Measurements from ENCODE around the gene RGS2. TPM values are rescaled to one million over a fixed set of nuclear protein-coding genes. Genes with fewer than 3 reads are reported as not detected.

Gene RGS2, protein sequence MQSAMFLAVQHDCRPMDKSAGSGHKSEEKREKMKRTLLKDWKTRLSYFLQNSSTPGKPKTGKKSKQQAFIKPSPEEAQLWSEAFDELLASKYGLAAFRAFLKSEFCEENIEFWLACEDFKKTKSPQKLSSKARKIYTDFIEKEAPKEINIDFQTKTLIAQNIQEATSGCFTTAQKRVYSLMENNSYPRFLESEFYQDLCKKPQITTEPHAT
- 10 to 100 TPM; 24.5 to 54.1 (median 29.0) TPM for total RNA-seq

DNA sequence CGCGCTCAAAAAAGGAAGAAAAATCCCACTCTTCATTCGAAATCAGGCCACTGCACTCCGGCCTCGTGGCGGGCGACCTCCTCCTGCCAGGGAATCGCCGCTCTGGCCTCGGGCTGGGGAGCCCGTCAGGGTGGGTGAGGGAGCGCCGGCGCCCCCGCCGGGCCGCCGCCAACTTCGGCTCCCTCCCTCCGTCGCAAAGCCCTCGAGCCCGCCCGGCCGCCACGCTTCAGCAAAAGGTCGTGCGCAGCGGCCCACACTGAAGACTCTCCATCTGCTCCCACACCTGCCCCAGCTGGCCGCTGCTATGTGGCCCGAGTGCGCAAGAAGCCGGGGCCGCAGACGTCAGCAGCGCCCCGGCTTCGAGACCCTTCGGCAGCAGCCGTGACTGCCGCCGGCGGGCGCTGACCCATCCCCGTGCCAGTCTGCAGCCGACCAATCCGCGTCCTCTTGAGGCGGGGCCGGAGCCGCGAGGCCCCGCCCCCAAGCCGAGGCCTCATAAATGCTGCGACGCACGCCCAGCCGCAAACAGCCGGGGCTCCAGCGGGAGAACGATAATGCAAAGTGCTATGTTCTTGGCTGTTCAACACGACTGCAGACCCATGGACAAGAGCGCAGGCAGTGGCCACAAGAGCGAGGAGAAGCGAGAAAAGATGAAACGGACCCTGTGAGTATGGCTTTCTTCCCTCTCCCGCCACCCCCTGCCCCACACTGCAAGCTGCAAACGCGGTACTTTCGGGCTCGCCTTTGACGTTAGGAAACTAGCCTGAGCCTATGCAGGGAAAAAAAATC, at the start of gene RGS2:
RGS2 (plus strand) TSS at position 522 of the 789 bp plus-strand sequence; CDS start at position 555, 33 bp downstream.
- WGBS, 2 donors, result 0% methylated on average over 42 to 72 of the region's 72 CpGs
- TF ChIP-seq, protein P1, sequence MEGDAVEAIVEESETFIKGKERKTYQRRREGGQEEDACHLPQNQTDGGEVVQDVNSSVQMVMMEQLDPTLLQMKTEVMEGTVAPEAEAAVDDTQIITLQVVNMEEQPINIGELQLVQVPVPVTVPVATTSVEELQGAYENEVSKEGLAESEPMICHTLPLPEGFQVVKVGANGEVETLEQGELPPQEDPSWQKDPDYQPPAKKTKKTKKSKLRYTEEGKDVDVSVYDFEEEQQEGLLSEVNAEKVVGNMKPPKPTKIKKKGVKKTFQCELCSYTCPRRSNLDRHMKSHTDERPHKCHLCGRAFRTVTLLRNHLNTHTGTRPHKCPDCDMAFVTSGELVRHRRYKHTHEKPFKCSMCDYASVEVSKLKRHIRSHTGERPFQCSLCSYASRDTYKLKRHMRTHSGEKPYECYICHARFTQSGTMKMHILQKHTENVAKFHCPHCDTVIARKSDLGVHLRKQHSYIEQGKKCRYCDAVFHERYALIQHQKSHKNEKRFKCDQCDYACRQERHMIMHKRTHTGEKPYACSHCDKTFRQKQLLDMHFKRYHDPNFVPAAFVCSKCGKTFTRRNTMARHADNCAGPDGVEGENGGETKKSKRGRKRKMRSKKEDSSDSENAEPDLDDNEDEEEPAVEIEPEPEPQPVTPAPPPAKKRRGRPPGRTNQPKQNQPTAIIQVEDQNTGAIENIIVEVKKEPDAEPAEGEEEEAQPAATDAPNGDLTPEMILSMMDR (IDR thresholded peaks at IDR 0.05), result no peak
- peak in 1 of 2 donors; percentile 73 for TF ChIP-seq POLR2A (IDR thresholded peaks at IDR 0.05)
- intact Hi-C loops (cut with DNase I; ENCODE audit: low total_unique reads), result no loop called here

DNA sequence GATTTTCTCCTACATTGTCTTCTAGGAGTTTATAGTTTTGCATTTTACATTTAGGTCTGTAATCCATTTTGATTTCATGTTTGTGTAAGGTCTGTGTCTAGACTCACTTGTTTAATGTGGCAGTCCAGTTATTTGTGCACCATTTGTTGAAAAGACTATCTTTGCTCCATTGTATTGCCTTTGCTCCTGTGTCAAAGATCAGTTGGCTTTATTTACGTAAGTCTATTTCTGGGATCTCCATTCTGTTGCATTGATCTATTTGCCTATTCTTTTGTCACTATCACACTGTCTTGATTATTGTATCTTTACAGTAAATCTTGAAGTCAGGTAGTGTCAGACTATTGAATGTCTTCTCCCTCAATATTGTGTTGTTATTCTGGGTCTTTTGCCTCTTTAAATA, 49.7 kb upstream of the RGS2 start:
- no peak overlapping the region for H3K4me3 ChIP-seq (ENCODE audit: low read depth, poor library complexity, severe bottlenecking)
- TF ChIP-seq POLR2A (IDR thresholded peaks at IDR 0.05), result no peak
- TF ChIP-seq, protein P1 (IDR thresholded peaks at IDR 0.05), result no peak
- intact Hi-C loops (cut with DNase I; ENCODE audit: low total_unique reads), result no loop called here
- DNase-seq (ENCODE audit: low spot score in 2 of 2), result no peak
- WGBS, 2 donors, result 95 to 97% methylated on average over 1 of the region's 1 CpG

More for the DNA sequence above, at the start of gene RGS2:
- DNase-seq (ENCODE audit: low spot score in 2 of 2), result peak; percentile 85 to 98
- H3K4me3 ChIP-seq (ENCODE audit: low read depth, poor library complexity, severe bottlenecking), result peak within 1 kb of the TSS; percentile 68

DNA sequence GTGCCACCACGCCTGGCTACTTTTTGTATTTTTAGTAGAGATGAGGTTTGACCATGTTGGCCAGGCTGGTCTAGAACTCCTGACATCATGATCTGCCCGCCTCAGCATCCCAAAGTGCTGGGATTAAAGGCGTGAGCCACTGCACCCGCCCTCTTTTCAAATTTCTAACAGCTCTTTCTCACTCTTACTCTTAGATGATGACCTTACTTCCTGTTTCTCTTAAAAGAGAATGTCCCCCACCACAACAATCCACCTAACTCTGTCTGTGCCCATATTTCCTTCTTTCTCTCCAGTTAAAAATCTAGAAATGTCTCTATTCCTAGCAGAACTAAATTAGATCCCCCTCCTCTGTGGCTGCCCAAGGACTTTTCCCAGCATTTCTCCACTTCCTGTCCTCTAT, 46.6 kb upstream of the RGS2 start:
- H3K4me3 ChIP-seq (ENCODE audit: low read depth, poor library complexity, severe bottlenecking), result no peak overlapping the region
- intact Hi-C loops (cut with DNase I; ENCODE audit: low total_unique reads), result no loop called here
- WGBS, 2 donors, result 92 to 96% methylated on average over 4 of the region's 4 CpGs
- no peak for DNase-seq (ENCODE audit: low spot score in 2 of 2)
- TF ChIP-seq, protein P1 (IDR thresholded peaks at IDR 0.05), result no peak
- no peak for TF ChIP-seq POLR2A (IDR thresholded peaks at IDR 0.05)

DNA sequence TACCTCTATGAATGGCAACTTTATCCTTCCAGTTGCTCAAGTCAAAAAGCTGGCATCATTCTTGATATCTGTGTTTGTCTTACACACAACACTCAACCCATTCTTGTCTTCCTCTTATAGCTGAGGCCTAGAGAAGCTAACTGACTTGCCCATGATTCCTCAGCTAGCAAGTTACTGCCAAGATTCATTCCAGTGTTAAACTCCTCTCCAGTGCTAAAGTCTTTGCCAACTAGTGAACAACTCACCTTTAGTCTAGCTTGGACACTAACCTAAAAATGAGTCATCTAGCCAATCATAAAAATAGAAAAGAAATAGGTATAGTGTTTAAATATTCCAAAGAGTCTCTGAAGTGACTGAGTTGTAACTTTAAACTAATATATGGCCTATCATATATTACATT, 45.6 kb upstream of the RGS2 start:
- intact Hi-C loops (cut with DNase I; ENCODE audit: low total_unique reads), result no loop called here
- H3K4me3 ChIP-seq (ENCODE audit: low read depth, poor library complexity, severe bottlenecking), result no peak overlapping the region
- no peak for TF ChIP-seq POLR2A (IDR thresholded peaks at IDR 0.05)
- TF ChIP-seq, protein P1 (IDR thresholded peaks at IDR 0.05), result no peak
- DNase-seq (ENCODE audit: low spot score in 2 of 2), result no peak

DNA sequence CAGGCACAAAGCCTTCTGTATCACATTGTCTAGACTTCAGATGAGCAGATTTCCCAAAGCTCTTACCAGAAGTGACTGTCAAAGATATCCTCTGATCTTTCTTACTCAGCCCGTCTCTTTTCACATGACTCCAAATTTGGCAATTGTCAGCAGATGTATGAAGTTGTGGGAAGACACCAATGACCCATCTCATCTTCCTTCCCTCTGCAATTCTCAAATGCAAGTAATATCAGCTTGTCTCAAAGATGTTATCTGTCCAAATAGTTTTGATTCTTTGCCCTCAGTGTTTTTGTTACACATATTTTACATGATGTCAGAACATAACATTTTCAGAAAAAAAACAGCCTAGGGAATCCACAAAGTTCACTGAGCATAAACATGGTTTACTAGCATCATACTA, 45.1 kb upstream of the RGS2 start:
- 30 to 36% methylated on average over 1 of the region's 1 CpG for WGBS, 2 donors
- intact Hi-C loops (cut with DNase I; ENCODE audit: low total_unique reads), result no loop called here
- TF ChIP-seq POLR2A (IDR thresholded peaks at IDR 0.05), result no peak
- TF ChIP-seq, protein P1 (IDR thresholded peaks at IDR 0.05), result no peak
- H3K4me3 ChIP-seq (ENCODE audit: low read depth, poor library complexity, severe bottlenecking), result no peak overlapping the region
- DNase-seq (ENCODE audit: low spot score in 2 of 2), result no peak

Measured in lower leg skin (tissue), 4 donors.